ENCODE results near the gene PHC2. TPM values are rescaled to one million over a fixed set of nuclear protein-coding genes. Genes with fewer than 3 reads are reported as not detected.
"Not testable (repeated sequence)": the region's sequence is repeated elsewhere in the genome, so short reads cannot be mapped to it uniquely, and the experiment has no call there.

The PHC2 gene
- total RNA-seq, 1 experiment from 2014 or later = 61.7 TPM

GRCh38 chr1:33320619-33321165 lies 110.2 kb downstream of the PHC2 start, which contains the start of gene A3GALT2:
A3GALT2 (minus strand) TSS chr1:33321098; CDS start chr1:33321098, 0 bp downstream.
- in situ Hi-C loops (cut with HindIII; ENCODE audit: low pct_unique_long_range_greater_than_20kb, low sequenced_read_pairs) = no loop called here
- DNase-seq (ENCODE audit: low read depth, low spot score) = no peak

GRCh38 chr1:33319949-33320618 lies 110.8 kb downstream of the PHC2 start:
- DNase-seq (ENCODE audit: low read depth, low spot score) = no peak
- in situ Hi-C loops (cut with HindIII; ENCODE audit: low pct_unique_long_range_greater_than_20kb, low sequenced_read_pairs) = no loop called here

DNA sequence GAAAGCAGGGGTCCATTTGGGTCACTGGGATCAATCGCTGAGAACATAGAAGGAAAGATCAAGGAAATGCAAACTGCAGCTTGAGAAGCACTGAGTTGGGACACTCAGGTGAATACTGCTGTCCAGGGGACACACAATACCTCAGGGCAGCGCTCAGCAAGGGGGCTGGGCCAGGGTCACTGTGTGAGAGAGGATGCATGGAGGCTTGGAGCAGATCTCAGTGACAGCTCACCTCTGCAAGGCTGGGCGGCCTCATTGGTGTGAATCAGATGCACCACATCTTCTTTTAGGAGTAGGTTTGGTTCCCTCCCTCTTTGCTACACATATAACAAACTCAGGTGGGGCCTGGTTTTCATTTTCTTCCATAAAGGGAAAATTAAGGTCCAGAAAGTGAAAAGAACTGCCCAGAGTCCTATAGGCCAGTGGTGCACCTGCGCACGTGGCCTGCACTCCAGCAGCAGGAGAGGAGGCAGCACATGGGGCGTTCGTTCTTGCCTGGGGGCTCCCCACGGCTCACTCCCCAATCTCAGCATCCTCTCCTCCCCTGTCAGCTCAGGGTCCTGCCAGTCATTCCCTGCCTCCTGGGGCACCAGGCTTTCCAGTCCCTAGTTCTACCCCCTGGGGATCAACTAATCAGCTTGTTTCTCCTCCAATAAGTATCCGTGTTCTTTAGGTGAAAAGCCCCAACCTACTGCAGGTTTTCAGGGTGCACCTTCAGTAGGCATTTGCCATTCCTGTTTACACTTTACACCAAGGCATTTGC lies 111.5 kb downstream of the PHC2 start:
- in situ Hi-C loops (cut with HindIII; ENCODE audit: low pct_unique_long_range_greater_than_20kb, low sequenced_read_pairs) = no loop called here
- DNase-seq (ENCODE audit: low read depth, low spot score) = no peak

DNA sequence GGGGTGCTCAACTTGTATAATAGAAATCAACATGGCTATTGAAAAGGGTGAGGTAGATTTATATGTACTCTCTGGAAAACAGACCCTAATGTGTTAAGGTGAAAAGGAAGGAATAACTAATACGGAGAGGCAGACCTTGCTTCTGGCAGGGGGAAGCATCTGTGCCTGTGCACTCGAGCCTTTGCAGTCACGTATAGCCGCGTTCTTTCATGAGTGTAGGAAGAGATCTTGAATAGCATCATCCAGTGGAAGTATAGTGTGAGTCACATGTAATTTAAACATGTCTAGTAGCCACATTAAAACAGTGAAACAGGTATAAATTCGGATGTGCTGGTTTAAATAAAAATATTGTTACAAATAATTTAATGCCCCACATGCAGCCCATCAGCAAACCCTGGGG lies 112.9 kb downstream of the PHC2 start:
- in situ Hi-C loops (cut with HindIII; ENCODE audit: low pct_unique_long_range_greater_than_20kb, low sequenced_read_pairs) = no loop called here
- DNase-seq (ENCODE audit: low read depth, low spot score) = no peak

DNA sequence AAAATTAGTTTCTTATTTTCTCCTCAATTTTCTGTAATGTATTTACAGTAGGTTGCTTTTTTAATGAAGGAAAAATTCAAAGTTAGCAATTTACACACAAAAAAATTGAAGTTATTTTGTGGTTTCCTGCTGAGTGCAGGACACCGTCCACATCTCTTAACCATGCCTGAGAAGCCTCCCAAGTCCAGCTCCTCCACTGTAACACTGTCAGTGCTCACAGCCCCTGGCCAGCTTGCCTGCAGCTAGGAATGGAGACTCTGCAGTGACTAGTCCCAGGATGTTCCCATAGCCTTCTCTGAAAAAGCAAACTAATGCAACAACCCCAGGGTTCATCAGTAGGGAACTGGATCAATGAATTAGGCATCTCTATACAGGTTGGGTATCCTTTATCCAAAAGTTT lies 113.5 kb downstream of the PHC2 start:
- in situ Hi-C loops (cut with HindIII; ENCODE audit: low pct_unique_long_range_greater_than_20kb, low sequenced_read_pairs) = no loop called here
- DNase-seq (ENCODE audit: low read depth, low spot score) = no peak

DNA sequence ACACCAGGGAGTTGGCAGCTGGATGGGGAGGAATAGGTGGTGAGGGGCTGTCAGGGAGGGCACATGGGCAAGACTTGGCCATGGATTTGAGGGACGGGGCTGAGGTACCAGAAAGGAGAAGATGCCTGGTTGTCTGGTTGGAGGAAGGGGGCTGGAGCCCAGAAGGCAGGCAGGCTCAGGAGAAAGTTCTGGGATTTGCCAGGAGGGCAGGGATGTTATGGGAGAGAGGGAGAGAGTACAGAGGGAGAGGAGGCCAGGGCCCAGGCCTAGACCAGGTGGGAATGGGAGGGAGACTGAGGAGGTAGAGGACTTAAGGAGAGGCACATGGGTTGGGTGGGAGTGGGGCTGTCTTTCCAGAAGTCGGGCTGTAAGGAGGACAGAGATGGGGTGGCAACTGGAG lies 114.3 kb downstream of the PHC2 start:
- in situ Hi-C loops (cut with HindIII; ENCODE audit: low pct_unique_long_range_greater_than_20kb, low sequenced_read_pairs) = no loop called here
- DNase-seq (ENCODE audit: low read depth, low spot score) = no peak

DNA sequence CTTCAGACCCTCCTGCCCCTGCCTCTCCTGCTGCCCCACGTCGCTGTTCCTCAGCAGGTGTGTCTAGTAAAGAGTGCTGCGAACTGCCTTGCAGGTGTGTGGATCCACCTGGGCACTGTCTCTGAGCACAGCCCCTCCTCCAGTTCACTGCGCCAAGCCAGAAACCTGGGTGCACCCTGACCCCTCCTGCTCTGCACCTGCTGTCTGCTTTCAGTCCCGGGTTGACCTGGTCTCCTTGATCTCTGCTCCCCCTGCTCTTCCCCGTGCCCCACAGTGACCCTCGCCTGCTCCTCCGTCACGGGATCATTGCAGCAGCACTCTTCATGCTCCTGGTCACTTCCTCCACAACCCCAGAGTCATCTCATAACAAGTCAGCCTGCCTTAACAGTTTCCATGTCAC lies 116.5 kb downstream of the PHC2 start:
- in situ Hi-C loops (cut with HindIII; ENCODE audit: low pct_unique_long_range_greater_than_20kb, low sequenced_read_pairs) = no loop called here
- no peak for DNase-seq (ENCODE audit: low read depth, low spot score)

DNA sequence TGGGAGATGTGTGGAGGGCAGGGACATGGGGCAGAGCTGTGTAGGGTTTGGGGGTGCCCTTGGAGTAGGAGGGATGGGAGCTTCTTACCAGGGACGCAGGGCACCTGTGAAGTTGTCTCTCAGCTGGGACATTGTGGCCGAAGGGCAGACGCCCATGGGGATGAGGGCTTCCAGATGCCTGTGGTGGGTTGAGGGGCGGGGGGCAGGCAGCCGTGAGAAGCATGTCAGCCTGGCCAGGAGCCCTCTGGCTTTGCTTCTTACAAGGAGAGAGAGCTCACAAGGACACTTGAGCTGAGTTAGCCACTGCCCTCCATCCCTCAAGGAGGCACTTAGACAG lies 118.5 kb downstream of the PHC2 start:
- in situ Hi-C loops (cut with HindIII; ENCODE audit: low pct_unique_long_range_greater_than_20kb, low sequenced_read_pairs) = no loop called here
- no peak for DNase-seq (ENCODE audit: low read depth, low spot score)

- in situ Hi-C loops (cut with HindIII; ENCODE audit: low pct_unique_long_range_greater_than_20kb, low sequenced_read_pairs) = no loop called here
- DNase-seq (ENCODE audit: low read depth, low spot score) = no peak
These were observed 119.0 kb downstream of the PHC2 start for GRCh38 chr1:33311706-33312412.

DNA sequence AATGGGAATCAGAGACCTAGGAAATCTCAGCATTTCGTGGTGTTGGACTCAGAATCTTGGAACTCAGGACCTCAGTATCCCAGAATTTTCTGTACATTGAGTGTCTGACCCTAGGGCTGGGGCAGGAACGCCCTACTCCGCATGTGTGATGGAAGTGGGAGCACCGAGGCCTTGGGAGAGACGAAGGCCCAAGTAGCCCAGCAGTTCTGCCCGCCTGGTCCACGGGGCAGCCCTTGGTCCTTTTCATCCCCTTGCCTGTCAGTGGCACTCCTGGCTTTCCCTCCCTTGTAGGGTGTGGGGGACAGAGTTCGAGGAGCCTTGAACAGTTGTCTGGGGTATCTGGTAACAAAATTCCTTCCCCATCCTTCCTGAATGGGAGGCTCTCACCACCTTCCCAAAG lies 120.2 kb downstream of the PHC2 start:
- in situ Hi-C loops (cut with HindIII; ENCODE audit: low pct_unique_long_range_greater_than_20kb, low sequenced_read_pairs) = no loop called here
- DNase-seq (ENCODE audit: low read depth, low spot score) = no peak

GRCh38 chr1:33309351-33309750 lies 121.5 kb downstream of the PHC2 start:
- DNase-seq (ENCODE audit: low read depth, low spot score); in situ Hi-C loops (cut with HindIII; ENCODE audit: low pct_unique_long_range_greater_than_20kb, low sequenced_read_pairs): not testable (repeated sequence)

DNA sequence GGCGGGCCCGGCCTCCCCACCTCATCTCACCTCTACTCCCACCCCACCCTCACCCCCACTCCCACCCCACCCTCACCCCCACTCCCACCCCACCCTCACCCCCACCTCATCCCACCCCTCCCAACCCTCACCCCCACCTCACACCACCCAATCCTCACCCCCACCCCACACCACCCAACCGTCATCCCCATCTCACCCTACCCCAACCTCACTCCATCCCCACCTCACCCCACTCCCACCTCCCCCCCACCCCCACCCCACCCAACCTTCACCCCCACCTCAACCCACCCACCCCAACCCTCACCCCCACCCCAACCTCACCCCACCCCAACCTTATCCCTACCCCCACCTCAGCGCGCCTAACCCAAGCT lies 123.4 kb downstream of the PHC2 start:
- in situ Hi-C loops (cut with HindIII; ENCODE audit: low pct_unique_long_range_greater_than_20kb, low sequenced_read_pairs) = no loop called here

DNA sequence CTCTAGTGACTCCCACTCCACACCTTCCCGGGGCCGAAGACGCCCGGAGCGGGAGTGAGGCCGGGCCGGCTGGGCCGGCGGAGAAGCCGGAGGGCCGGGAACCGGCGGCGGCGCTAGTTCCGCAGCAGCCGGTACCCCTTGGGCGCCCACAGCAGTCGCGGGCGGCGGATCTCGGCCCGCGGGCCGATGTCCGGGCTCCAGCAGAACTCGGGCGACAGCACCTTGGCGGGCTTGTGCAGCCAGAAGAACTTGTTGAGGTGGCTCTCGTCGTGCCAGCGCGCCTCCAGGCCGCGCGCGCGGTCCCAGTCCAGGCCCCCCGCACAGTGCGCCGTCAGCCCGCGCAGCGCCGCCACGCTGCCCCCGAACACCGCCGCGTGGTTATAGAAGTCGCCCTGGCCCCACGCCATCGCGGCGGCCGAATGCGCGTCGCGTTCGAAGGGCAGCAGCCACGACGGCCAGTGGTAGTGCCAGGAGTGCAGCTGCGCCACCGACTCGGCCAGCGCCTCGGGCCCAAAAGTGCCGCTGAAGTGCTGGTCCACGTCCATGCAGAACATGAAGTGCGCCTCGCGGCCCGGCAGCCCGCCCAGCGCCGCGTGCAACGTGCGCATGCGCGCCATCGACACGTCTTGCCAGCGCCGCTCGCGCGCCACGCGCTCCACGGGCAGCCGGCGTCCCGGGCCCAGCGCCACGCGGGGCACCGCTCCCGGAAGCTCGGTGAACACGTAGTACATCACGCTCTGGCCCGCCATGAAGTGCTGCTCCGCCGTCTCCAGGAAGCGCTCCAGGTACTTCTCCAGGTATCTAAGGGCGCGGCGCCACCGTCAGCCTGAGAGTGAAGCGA lies 124.0 kb downstream of the PHC2 start:
- in situ Hi-C loops (cut with HindIII; ENCODE audit: low pct_unique_long_range_greater_than_20kb, low sequenced_read_pairs) = no loop called here
- DNase-seq (ENCODE audit: low read depth, low spot score) = no peak

More for the DNA sequence above, 123.4 kb downstream of the PHC2 start:
- DNase-seq (ENCODE audit: low read depth, low spot score) = no peak

GRCh38 chr1:33305816-33306652 lies 124.9 kb downstream of the PHC2 start:
- no peak for DNase-seq (ENCODE audit: low read depth, low spot score)
- in situ Hi-C loops (cut with HindIII; ENCODE audit: low pct_unique_long_range_greater_than_20kb, low sequenced_read_pairs) = no loop called here

DNA sequence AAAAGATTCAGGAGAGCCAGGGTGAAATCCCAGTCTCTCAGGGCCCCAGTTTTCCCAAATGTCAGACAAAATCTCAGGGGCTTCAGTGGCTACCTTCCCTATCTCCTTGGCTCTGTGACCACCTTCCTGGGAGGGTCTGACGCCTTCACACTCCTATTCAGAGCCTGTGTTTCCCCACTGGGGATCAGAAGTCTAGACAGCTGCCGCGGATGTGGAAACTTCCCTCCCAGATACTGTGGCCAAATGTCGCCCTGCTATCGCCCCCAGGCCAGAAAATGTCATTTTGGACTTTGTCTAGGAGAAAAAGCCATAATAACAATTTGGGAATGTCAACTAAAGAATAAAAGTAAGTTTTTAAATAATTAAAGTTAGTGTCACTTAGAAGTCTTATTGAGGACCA lies 125.9 kb downstream of the PHC2 start:
- DNase-seq (ENCODE audit: low read depth, low spot score) = no peak
- in situ Hi-C loops (cut with HindIII; ENCODE audit: low pct_unique_long_range_greater_than_20kb, low sequenced_read_pairs) = no loop called here

DNA sequence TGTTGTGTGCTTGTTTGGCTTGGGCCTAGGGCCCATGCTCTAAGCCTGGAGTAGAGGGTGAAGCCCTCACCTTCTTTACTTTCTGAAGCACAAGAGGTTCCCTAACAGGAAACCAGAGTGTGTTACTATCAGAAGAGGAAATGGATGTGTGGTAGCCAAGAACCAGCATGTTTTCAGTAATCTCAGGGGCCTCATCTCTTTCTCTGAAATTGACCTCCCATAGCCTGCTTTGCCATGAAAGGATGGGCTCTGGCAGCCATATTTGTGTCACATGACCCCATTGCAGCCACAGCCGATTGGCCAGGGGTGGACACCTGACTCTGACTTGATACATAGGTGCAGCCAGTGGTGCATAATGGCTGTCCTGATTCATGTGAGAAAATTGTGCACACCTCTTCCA lies 128.6 kb downstream of the PHC2 start:
- DNase-seq (ENCODE audit: low read depth, low spot score) = no peak
- in situ Hi-C loops (cut with HindIII; ENCODE audit: low pct_unique_long_range_greater_than_20kb, low sequenced_read_pairs) = no loop called here
